Endothelial cell (in vitro differentiated cells): Measurements from ENCODE around the gene POT1. TPM values are rescaled to one million over a fixed set of nuclear protein-coding genes. Genes with fewer than 3 reads are reported as not detected.

Source experiments
- DNase-seq: peaks from one replicate; pipeline ENCODE4 v3.0.0; 2021; ENCODE audit warnings: low spot score
- H3K27ac Mint-ChIP-seq: one replicate; pipeline ENCODE4 v1.8.0; 2021; ENCODE audit warnings: mixed read lengths, inconsistent platforms; ENCODE audit not compliant: unreplicated experiment
- H3K27me3 Mint-ChIP-seq: one replicate; pipeline ENCODE4 v1.8.0; 2021; ENCODE audit warnings: mild to moderate bottlenecking, moderate library complexity, mixed read lengths, inconsistent platforms; ENCODE audit not compliant: unreplicated experiment
- H3K36me3 Mint-ChIP-seq: one replicate; pipeline ENCODE4 v1.8.0; 2021; ENCODE audit warnings: mild to moderate bottlenecking, low read depth, mixed read lengths, inconsistent platforms; ENCODE audit not compliant: unreplicated experiment
- H3K4me1 Mint-ChIP-seq: one replicate; pipeline ENCODE4 v1.8.0; 2021; ENCODE audit warnings: mild to moderate bottlenecking, mixed read lengths, inconsistent platforms; ENCODE audit not compliant: unreplicated experiment
- H3K4me3 Mint-ChIP-seq: one replicate; pipeline ENCODE4 v1.8.0; 2021; ENCODE audit warnings: mild to moderate bottlenecking, mixed read lengths, inconsistent platforms; ENCODE audit not compliant: unreplicated experiment
- H3K9me3 Mint-ChIP-seq: one replicate; pipeline ENCODE4 v1.8.0; 2021; ENCODE audit warnings: mixed read lengths, inconsistent platforms; ENCODE audit not compliant: unreplicated experiment
- total RNA-seq: library from RNA; stranded (reverse); fragmentation: NEBNext Ultra II Directional; extraction: Animal tissue kit (Norgen Biotek cat#: 25700); gene quantifications from one replicate; pipeline ENCODE4 v1.2.1, GENCODE V29; 2021; ENCODE audit not compliant: unreplicated experiment
- TF ChIP-seq, protein P1 (sequence below): fragments of 200-600 bp; sonication (generic); IDR thresholded peaks from one replicate; pipeline ENCODE4 v1.5.0; 2021; ENCODE audit warnings: antibody characterized with exemption; ENCODE audit not compliant: unreplicated experiment

POT1 gene
- total RNA-seq, 1 donor from 2014 or later = 25.7 TPM

DNA sequence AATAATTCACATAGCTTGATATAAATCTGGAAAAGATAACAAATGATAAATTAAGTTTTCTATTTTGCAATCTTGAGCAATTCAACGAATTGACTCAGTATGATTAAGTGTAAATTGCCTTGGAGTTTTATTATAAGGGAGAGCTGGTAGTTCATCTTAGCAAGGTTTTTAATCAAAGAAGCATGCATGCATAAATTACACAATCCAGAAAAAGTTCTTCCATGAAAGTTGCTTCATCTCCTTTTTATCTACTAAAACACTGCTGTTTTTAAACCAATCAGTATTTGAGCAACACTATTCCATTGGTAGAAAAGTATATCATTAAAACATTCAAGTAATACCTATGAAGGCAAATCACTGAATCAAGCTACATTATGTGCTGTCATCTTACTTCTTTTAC, 47.6 kb downstream of the POT1 start:
- H3K27me3 Mint-ChIP-seq = no peaks in the 10 kb centered on the region
- H3K4me1 Mint-ChIP-seq = no peaks in the 10 kb centered on the region
- H3K36me3 Mint-ChIP-seq = no peaks in the 10 kb centered on the region
- TF ChIP-seq, protein P1, sequence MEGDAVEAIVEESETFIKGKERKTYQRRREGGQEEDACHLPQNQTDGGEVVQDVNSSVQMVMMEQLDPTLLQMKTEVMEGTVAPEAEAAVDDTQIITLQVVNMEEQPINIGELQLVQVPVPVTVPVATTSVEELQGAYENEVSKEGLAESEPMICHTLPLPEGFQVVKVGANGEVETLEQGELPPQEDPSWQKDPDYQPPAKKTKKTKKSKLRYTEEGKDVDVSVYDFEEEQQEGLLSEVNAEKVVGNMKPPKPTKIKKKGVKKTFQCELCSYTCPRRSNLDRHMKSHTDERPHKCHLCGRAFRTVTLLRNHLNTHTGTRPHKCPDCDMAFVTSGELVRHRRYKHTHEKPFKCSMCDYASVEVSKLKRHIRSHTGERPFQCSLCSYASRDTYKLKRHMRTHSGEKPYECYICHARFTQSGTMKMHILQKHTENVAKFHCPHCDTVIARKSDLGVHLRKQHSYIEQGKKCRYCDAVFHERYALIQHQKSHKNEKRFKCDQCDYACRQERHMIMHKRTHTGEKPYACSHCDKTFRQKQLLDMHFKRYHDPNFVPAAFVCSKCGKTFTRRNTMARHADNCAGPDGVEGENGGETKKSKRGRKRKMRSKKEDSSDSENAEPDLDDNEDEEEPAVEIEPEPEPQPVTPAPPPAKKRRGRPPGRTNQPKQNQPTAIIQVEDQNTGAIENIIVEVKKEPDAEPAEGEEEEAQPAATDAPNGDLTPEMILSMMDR = no peak
- DNase-seq = no peak
- H3K9me3 Mint-ChIP-seq = no peaks in the 10 kb centered on the region
- H3K4me3 Mint-ChIP-seq = no peak overlapping the region
- H3K27ac Mint-ChIP-seq = no peak overlapping the region

DNA sequence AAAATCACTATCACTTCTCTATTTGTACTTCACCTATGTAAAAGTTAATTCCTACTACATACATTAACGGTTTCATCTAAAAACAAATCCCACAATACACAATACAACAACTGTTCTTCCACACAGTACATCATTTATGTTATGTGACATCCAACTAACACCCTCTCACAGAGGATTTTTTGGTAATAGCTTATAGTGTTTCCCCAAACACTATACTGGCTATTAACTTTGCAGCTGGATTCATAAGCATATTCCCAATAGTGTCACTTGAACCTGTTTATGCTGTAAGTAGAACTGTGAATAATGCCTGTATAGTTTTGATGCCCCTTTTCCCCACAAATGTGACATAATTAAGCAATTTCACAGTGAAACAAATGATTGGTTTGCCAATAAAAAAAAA, 49.9 kb downstream of the POT1 start:
- Mint-ChIP-seq H3K27me3 (no peaks in the 10 kb centered on the region), H3K9me3 (no peaks in the 10 kb centered on the region), H3K36me3 (no peaks in the 10 kb centered on the region), H3K4me3 (no peak overlapping the region), H3K4me1 (no peaks in the 10 kb centered on the region), H3K27ac (no peak overlapping the region)
- DNase-seq = no peak
- TF ChIP-seq, protein P1 = no peak

DNA sequence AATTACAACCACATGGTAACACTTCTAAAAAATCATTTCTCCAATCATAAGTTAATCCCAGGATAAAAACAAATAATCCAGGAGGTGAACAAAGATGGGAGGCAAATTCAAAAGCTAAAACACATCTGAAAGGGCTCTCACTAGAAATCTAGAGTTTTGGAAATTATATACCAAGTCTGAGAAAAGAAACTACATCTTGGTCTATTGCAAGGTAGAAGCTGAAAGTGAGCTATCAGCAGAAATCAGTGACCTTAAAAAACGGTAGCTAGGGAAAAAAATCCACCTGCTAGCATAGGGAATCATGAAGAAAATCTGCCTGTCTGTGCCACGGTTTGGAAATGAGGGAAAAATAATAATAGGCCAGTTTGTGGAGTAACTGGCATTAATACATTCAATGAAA, 50.5 kb downstream of the POT1 start:
- Mint-ChIP-seq H3K4me1 (no peaks in the 10 kb centered on the region), H3K36me3 (no peaks in the 10 kb centered on the region)

DNA sequence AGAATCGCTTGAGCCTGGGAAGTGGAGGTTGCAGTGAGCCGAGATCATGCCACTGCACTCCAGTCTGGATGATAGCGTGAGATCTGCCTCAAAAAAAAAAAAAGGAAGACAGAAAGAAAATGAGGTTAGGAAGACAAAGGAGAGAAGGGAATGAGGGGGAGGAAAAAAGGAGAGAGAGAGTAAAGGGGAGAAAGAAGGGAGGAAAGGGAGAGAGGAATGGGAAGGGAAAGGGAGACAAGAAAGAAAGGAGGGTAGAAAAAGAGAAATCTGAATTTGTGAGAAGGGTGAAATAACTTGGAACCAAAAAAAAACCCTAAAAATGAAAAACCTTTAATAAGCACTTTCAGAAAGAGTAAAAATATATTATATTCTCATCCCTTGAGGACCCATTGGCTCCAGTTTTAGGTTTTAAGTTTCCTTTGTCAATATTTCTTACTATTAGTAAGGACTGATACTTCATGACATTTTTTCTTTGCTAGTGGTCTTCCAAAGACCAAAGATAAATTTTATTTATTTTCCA, 54.9 kb downstream of the POT1 start:
- Mint-ChIP-seq H3K36me3 (no peaks in the 10 kb centered on the region), H3K4me3 (no peak overlapping the region), H3K4me1 (no peaks in the 10 kb centered on the region), H3K27ac (no peak overlapping the region), H3K9me3 (no peaks in the 10 kb centered on the region), H3K27me3 (no peaks in the 10 kb centered on the region)
- no peak for DNase-seq
- TF ChIP-seq, protein P1 = no peak

More for the DNA sequence above, 50.5 kb downstream of the POT1 start:
- H3K27me3 Mint-ChIP-seq = no peaks in the 10 kb centered on the region
- no peak overlapping the region for H3K27ac Mint-ChIP-seq
- TF ChIP-seq, protein P1 = no peak
- H3K4me3 Mint-ChIP-seq = no peak overlapping the region
- DNase-seq = no peak
- no peaks in the 10 kb centered on the region for H3K9me3 Mint-ChIP-seq

DNA sequence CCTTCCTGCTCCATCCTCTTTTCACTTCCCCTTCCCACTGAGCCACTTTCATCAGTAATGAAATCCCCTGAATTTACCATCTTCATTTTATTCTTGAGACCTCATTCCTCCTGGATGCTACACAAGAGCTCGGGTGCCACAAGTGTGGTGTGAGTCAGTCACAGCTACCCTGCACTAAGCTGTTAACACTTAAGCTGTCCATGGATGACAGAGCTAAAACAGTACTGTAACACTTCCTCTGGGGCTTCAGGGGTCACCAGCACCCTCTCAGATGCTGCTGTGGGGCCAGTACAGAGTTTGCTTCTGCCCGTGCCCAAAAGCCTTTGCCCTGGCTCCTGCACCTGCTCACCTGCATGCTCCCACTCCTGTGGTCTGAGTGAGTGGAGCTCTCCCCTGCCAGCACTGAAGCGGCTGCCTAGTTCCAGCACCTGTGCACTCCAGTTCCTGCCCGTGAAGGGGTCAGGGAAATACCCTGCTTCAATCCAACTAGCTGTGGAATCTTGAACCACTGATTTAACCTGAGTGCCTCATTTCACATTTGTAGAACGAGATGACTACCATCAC, 71.9 kb downstream of the POT1 start:
- DNase-seq = no peak
- Mint-ChIP-seq H3K4me1 (no peaks in the 10 kb centered on the region), H3K36me3 (peaks cover 13% of the 10 kb centered on the region), H3K9me3 (no peaks in the 10 kb centered on the region), H3K27ac (no peak overlapping the region), H3K4me3 (no peak overlapping the region), H3K27me3 (no peaks in the 10 kb centered on the region)
- TF ChIP-seq, protein P1 = no peak
